IPS-NIHi11 (cell line): Measurements from ENCODE around the gene CDC25C.
"Not testable (repeated sequence)": the region's sequence is repeated elsewhere in the genome, so short reads cannot be mapped to it uniquely, and the experiment has no call there.

ENCODE experiments used
- DNase-seq: peaks from one replicate; pipeline ENCODE4 v3.0.0; 2012; ENCODE audit warnings: mixed read lengths, low spot score

The CDC25C gene

DNA sequence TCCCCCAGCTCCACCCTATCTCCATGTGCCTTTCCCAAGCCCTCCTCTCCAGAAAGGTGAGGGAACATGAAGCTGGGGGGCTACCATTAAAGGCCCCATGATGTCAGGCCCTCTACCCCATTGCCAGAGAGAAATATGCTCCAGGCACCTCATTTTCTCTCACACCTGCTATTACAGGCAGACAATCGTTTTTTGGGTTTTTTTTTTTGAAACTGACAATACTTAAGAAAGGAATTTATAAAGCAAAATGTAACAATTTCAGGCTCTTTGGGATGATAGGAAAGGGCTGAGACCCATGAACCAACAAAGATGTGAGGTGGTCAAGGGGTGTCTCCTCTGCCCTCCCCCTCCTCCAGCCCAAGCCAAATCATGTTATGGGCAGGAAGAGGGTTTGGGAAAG lies 55.7 kb downstream of the CDC25C start:
- no peak for DNase-seq

DNA sequence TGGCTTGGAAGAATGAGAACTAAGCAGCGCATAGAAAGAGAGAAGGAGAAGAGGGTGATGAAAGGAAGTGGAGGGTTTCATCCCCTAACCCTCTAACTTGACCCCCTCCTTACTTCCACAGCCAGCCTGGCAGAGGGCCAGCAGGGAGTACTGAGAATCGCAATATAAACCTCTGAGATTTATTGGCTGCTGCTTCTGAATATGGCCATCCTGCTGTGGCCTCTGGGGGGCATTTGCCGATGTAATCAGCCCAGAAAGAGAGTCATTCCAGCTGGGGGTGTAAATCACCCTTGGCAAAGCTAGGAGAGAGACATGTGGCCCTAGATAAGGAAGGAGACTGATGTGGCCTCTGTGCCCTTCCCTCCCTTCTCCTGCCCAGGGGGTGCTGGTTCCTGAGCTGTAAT lies 56.2 kb downstream of the CDC25C start:
- no peak for DNase-seq

DNA sequence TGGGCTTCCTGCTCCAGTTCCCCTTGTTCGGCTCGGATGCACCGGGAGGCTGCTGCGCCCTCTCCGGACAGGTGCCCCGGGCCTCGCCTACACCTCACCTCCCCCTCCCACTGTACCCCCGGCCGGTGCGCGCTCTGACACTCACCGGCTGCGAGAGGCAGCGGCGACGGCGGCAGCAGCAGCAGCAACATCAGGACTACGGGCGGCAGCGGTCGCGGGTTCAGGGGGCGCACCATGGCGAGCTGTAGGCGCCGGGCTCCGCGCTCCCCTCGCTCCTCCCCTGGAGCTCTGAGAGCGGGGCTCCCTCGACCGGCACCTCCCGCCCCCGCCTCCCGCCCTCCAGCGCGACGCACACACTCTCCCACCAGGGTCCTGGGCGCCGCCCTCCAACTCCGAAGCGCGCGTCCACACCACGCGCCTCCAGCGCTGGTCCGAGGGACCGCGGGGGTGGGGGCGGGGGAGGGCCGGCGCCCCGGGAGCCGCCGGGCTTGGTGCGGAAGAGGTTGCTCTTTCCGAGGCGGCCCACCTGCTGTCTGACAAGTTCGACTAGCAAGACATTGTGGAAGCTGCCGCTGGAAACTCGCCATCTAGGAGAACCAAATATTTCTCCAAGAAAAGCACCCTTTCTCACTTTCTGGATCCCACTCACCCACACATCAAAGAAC lies 57.3 kb downstream of the CDC25C start, which contains the start of gene GFRA3:
GFRA3 (minus strand) TSS at position 433 of the 665 bp plus-strand sequence; CDS start at position 236, 197 bp downstream.
- peak; percentile 74 for DNase-seq

DNA sequence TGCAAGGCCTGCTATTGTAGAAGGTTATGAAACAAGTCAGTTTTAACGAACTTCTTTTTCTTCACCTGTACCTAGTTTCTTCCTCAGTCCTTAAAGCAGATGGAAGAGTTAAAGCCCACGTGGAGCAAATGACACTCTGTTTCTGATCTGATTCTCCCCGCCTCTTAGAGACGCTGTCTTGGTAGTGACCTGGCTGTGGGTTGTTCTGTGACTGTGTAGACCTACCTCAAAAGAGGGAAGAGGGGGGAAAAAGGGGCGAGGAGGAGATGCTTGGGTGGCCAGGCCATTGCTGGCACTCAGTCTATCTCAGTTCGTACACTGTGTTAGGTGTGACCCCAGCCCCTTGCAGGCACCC lies 57.8 kb downstream of the CDC25C start:
- DNase-seq, result no peak

DNA sequence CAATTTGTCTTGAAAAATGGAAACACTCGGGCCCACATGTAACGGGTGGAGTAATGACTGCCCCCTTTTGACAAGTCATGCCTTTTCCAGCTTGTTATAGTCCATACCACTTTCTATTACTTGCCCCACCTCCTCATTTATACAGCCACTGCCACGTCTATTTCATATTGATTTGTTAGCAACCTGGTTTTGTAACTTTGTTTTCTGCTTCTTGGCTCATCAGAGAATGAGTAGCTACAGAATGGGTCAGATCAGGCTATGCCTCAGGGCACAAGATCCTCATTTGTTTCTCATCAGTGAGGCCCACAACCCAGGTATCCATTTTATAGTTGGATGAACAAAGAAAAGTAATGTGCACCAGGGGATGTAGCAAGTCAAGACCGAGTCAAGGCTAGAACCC lies 58.9 kb downstream of the CDC25C start:
- DNase-seq, result no peak

DNA sequence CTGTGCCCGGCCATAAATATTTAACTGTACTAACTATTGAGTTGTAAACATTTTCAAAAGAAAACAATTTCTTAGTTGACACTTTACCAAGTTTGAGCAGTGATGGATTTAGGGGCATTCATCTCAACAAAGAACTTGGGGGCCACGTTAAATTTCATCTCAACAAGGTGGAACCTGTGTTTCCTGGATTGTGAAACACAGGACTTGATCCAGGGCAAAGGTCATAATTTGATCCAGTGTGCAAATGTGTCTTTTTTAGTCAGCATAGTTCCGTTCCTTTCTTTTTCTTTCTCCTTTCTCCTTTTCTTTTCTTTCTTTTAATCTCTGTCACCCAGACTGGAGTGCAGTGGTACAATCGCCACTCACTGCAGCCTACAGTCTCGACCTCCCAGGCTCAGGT lies 60.3 kb downstream of the CDC25C start:
- DNase-seq, result no peak

DNA sequence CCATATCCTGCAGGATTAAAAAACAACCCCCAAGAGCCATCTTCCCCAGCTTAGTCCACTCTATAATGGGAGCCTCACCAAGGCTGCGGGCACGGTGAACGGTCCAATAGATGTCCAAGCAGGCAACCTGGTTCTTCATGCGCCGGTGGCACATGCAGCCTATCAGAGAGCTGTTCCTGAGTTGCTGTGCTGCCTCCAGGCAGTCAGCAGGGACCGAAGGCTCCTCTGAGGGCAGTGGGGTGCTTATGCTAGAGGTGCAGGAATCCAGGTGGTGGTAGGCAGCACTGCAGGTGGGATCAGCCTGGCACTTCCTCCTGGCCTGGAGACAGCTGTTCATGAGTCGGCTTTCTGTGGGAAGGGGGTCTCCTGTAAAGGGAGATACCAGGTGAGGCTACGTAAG lies 67.4 kb downstream of the CDC25C start:
- DNase-seq, result no peak

DNA sequence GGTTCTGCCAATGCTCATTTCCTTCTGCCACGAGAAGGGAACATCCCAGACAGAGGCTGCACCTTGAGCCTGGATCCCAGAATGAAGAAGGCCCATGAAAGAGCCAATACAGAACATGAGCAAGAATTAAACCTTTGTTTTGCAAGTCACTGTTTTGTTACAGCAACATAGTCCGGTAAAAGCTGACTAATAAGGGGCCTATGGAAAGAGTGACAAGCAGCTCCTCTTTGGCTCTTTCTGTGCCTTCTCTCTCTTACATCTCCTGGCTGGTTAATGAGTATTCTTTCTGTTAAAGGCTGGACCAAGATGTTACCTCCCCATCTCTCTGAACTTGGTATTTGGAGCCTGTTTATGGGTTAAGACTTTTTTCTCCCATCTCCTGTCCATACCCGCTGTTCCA lies 68.0 kb downstream of the CDC25C start:
- no peak for DNase-seq

DNA sequence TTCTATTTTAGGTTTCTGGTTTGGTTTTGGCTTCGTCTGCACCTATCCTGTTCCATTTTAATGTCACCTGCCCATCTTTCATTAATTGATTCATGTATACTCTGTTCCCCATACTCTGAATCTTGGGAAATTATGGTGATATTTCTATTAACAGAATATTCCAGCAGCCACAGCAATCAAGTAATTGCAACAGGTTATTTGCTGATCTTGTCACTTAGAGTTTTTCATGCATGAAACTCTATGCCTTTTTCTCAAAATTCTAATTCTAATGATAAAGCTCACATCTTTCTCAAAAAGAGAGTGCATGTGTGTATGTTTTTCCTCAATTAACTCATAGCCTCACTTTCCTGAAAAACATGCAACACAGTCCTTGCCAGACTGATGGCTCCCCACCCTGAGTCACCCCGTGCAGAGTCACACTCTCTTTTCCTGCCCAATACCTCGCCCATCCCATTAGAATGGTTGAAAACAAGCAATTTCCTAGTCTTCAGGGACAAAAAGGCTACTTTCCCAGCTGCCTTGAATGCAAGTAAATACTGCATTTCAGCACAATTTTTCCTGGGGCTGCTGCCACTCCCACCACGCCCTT lies 72.8 kb downstream of the CDC25C start:
- DNase-seq, result no peak

DNA sequence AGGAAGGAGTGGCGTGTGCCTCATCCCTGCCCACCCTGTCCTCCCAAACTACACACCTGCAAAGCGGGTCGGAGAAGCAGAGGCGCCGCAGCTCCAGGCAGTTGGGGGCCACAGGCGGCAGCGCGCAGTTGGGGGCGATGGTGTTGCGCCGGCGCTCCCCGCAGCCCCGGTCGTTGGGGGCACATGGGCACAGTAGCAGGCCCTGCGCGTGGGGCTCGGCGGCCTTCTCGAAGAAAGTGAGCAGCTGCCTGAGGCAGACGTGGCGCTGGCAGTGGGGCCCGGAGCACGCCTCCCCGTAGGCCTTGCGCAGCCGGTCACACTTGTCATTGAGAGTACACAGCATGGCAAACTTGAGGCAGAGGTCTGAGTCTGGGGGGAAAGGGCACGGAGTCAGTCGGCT lies 74.0 kb downstream of the CDC25C start:
- DNase-seq, result no peak

DNA sequence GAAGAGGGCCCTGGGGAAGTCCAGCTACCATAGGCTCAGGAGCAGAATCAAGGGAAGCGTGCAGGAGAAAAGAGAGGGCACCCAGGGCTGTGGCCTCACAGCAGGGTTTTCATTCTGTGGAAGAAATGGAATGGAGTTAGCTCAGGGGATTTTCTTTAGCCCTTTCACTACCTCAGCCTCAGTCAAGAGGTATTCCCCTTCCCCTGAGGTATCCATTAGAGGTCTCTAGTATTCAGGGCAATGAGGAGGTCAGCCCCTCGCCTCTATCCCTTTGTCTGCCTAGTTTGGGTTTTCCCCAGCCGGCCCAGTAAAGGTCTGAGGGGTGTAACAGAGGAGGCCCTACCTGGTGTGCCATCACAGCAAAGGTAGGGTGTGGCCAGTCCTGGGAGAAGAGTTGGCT lies 78.7 kb downstream of the CDC25C start:
- no peak for DNase-seq

DNA sequence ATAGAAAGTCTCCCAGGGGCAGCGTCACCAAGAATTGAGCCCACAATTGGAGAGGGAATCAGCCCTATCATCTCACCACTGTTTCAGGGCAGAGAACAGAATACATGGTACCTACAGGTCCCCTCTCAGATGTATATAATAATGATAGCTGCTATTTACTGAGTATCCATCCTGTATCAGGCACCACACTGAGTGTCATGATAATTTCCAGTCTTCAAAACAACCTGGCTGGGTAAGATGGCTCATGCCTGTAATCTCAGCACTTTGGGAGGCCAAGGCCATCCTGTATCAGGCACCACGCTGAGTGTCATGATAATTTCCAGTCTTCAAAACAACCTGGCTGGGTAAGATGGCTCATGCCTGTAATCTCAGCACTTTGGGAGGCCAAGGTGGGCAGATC lies 83.8 kb downstream of the CDC25C start:
- DNase-seq, result not testable (repeated sequence)

DNA sequence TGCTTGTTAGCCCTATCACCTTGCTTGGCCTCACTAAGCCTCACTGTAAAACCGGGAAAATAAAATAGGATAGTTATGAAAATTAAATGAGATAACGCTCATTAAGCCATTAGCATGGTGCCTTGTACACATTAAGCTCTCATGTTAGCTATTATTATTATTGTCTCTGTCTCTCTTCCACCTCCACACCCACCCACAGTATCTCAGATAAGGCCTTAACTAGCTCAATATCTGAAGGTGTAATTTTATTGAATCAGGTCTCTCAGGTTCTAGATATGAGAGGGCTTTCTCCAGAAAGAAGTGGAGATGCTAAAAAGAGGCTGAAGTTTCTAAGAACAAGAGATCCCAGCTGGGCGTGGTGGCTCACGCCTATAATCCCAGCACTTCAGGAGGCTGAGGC lies 84.8 kb downstream of the CDC25C start:
- no peak for DNase-seq

DNA sequence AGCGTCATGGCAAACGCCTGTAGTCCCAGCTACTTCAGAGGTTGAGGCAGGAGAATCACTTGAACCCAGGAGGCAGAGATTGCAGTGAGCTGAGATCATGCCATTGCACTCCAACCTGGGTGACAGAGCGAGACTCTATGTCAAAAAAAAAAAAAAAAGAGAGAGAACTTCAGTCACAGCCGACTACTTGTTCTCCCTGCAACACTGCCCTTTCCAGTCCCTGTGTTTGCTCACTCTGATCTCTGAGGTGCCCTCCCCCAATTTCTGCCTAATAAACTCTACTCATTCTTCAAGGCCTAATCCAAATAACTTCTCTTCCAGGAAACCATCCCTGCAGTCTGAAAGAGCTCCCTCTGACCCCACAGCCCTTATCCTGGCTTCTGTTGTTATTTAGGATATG lies 85.3 kb downstream of the CDC25C start:
- DNase-seq, result no peak

DNA sequence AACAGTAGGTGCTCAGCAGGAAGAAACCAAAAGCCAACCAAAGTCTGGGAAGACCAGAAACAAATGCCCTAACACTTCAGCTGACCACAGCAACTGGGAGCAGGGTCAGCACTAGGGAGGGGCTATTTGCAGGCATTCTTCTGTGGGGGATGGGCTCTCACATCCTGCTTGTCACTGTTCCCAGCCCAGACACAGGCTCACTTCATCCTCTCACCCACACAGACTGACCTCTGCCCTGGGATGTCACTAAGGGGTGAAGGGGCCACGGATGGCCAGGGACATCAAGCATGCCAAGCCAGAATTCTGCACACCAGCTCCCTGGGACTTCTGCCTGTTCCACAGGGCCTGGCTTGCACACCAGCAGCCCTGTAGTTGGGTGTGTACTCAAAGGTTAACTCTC lies 85.9 kb downstream of the CDC25C start:
- DNase-seq, result peak; percentile 81

DNA sequence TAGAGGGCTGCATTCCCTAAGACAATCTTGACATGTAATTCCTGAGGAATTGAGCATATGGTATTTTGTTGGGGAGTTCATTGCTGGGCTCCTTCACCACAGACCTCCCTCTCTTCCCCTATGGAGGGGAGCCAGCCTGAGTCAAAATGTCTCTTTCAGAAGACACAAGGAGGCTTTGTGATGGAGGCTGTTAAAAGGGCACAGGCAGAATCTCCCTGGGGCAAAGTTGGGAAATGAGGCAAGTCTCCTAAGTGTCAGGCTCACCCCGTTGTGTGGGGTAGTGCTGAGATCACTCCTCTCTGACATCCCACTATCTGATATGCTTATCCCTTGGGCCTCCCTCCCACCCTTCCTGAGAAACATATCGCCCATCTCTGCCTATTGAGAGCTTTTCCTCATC lies 87.8 kb downstream of the CDC25C start:
- no peak for DNase-seq

DNA sequence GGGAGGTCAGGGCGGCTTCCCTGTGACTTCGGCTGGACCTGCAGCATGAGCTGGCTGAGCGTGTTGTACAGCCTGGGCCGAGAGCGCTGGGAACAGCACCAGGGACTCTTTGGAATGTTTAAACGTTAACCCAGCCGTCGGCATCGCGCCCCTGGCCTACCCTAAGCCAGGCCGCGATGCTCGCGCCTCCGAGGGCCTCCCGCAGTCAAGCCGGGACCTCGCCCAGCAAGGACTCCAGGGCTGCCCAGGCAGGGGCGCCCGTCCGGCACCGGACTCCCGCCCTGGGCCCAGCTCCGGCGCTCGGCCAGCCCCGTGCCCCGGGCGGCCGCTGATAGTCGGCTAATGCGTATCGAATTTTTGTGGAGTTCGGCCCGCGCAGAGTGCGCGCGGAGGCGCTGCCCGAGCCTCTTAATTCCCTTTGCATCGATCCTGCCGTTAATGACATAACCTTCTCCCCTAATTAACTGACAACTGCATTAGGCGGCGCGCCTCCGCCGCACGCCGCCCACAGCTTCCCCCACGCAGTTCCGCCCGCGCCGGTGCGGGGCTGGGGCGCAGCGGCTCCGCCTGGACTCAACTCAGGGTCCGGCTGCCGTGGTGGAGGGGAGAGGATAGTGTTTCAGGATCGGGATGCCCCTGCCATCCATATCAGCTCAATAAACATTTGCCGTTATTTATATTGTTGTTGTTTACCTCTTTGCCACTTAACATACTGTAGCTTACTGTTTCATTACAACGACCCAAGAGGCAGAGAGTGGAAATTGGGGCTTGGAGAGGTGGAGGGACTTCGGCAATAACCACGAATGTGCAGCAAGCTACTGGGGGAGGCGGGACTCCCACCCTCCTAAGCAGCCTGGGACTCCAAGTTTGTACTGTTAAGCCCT lies 89.7 kb downstream of the CDC25C start:
- DNase-seq, result peak; percentile 79

DNA sequence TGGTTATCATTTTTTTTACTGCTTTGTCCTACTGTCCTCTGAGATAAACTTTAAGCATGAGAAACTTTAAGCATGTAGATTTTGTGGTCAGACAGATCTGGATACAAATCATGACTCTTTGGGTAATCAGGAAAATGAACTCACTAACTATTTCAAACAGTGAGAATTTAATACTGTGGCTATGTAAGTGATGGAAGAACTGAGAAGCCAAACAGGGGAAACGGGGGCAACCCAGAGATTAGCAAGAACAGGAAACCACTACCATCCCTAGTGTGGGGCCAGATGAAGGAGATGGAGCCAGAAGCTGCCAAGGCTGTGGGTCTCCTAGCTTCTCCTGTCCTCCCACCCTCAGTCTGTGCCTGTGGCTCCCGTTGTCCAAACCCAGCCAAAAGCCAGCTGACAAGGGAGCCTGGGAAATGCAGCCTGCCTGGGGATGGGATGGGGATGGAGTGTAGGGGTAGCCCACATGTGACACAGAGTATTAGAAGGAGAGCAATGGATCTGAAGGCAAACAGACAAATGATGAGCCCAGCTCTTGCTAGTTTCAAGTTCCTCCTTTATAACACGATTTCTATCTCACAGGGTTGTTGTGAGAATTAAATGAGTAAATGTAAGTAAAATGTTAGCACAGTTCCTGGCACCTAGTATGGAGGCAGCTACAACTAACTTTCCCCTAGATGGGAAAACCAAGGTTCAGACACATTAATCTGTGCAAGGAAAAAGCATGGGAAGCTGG lies 90.8 kb downstream of the CDC25C start:
- no peak for DNase-seq

DNA sequence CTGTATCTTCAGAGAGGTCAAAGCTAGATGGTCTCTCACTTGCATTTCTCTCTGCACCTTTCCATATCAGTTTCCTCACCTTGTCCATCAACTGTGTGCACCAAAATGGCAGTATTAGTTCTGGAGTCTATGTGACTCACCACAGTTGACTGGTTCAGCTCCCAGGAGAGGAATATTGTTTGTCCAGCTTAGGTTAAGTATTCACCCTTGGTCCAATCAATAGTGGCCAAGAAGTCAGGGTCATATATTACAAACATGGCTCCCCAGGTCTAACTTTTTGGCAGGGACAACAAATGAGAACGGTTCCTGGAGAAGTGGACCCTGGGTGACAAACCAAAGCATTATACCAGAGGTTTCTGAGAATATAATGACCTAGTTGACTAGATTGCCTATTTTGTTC lies 93.6 kb downstream of the CDC25C start:
- no peak for DNase-seq
